Measurements from ENCODE around the gene ULBP3.
A peak's percentile ranks its signal among the peaks of the same experiment; 100 is the strongest.
"Not testable (repeated sequence)": the region's sequence is repeated elsewhere in the genome, so short reads cannot be mapped to it uniquely, and the experiment has no call there.

Gene ULBP3

DNA sequence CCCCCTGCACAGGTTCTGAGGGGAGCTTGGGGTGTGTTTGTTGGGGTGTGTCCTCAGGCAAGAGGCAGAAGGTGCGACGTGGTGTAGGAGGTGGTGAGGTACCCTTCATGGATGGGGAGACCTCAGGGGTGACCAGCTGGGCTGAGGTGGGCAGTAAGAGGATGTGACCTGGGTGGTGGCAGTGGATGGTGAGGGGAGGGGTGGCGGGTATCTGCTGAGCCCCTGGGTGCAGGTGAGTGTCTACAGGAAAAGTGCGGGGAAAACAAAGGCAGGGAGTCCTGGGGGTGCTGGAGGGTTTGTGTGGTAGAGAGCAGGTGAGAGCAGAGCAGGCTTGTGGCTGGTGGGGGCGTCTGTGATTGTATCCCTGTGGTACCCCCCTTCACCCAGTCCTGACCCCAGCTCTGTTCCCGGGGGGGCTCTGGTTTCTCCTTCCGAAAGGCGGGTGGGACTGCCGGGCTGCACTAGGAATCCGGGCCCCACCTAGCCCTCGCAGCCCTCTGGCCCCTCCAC, 44.2 kb downstream of the ULBP3 start:
- DNase-seq (ENCODE audit: low read depth, low spot score) = no peak
- no peak overlapping the region for H3K4me3 ChIP-seq (ENCODE audit: low read length)

DNA sequence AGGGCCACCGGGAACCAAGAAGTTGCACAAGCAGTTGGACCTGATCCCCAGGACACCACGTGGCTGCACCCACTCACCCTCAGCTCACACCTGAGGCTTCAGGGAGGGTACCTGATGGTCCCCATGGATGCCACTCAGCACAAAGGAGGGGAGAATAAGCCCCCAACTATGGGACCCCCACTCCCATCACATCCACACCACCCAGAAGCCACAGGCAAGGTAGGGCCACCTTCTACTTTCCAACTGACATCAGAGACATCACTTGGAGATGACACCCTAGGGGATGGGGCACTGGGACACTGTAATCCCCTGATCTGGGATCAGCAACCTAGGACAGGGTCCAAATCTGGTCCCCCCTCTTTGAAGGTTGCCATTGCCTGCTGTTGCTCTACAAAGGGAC, 44.9 kb downstream of the ULBP3 start:
- DNase-seq (ENCODE audit: low read depth, low spot score); H3K4me3 ChIP-seq (ENCODE audit: low read length): not testable (repeated sequence)

DNA sequence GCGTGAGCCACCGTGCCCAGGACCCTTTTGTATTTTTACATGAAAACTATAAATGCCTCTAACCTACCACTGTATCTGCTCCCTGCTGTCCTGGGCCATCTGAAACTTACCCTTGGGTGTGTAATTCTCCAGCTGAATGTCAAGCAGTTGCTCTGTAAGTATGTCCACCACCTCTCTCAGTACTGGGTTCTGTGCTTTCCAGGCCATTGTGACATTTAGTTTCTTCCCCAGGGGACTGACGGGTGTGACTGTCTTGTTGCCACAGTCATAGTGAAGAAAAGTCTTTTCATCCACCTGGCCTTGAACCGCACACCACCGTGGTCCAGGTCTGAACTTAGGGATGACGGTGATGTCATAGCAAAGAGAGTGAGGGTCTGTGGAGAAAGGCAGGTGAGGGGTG, 47.1 kb downstream of the ULBP3 start:
- DNase-seq (ENCODE audit: low read depth, low spot score) = not testable (repeated sequence)

DNA sequence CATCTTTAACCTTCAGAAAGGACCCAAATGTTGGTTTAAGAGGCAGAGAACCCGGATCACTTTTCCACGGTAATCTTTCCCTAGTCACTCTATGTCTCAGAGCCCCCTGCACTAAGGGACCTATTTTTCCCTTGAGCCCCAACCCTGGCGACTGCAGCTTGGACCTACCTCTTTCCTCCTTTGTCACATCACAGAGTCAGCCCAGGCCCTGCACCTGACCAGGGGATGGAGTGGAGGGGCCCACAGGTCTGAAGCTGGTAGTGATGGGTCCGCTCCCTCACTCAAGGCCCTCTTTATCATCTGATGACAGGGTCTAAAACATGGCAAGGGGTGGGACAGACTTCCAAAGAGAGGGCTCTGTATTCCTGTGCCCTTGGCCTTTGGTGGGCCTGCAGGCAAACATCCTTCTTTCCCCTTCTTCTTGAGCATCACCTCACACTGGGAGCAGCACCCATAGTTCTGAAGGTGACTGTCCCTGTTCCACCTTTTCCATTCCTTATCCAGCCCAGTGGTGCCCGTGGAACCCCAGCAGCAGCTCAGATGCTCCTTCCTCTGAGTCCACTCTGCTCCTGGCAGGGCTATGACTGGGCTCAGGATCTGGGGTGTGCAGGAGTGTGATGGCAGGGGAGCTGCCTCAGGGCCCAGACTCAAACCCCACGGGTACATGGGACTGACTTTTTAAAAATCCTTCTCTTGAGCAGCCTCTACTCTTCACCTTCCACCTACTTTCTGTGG, 49.9 kb downstream of the ULBP3 start:
- DNase-seq (ENCODE audit: low read depth, low spot score) = no peak

More for the DNA sequence above, 47.1 kb downstream of the ULBP3 start:
- not testable (repeated sequence) for H3K4me3 ChIP-seq (ENCODE audit: low read length)

DNA sequence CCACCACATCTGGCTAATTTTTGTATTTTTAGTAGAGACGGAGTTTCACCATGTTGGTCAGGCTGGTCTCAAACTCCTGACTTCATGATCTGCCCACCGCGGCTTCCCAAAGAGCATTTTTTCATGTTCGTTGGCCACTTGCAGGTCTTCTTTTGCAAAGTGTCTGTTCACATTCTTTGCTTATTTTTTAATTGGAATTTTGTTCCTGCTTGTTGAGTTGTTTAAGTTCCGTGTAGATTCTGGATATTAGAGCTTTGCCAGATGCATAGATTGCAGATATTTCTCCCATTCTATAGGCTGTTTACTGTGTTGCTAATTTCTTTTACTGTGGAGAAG, 51.8 kb downstream of the ULBP3 start:
- H3K4me3 ChIP-seq (ENCODE audit: low read length); DNase-seq (ENCODE audit: low read depth, low spot score): not testable (repeated sequence)

More for the DNA sequence above, 49.9 kb downstream of the ULBP3 start:
- H3K4me3 ChIP-seq (ENCODE audit: low read length) = no peak overlapping the region

DNA sequence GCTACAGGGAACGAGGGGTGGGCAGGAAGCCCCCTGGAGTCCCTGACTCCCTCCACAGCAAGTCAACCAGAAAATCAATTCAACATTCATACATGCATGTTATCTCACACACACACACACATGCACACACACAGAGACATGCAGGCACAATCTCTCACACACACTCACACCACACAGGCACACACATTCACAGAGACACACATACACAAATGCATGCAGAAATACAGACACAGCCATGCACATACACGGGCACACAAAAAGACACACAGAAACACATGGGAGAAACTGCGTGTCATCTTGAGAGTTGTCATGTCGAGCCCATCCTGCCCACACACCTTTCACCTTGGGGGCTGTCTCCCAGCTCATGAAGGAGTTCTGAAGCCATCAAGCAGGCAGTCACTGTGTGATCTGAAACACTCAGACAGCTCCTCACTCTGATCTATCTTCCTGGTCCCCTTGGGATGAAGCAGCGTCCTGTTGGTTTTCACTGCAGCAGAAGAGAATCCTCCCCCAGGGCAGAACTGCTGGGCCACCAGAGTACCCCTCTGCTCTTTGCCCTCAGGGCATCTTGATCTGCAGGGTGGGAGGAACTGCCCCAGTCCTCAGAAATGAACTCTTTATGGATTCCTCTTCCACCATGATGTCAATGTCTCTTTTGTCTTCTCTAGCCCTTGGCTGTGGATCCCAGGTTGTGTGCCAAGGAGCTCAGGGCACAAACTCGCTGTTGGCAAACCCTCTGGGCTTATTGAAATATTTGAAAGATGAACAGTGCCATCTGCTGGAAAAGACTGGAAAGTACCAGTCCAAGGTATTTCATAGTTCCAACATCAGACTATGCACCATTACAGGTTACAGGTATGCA, 52.4 kb downstream of the ULBP3 start:
- peak; percentile 69 for DNase-seq (ENCODE audit: low read depth, low spot score)
- H3K4me3 ChIP-seq (ENCODE audit: low read length) = no peak overlapping the region

DNA sequence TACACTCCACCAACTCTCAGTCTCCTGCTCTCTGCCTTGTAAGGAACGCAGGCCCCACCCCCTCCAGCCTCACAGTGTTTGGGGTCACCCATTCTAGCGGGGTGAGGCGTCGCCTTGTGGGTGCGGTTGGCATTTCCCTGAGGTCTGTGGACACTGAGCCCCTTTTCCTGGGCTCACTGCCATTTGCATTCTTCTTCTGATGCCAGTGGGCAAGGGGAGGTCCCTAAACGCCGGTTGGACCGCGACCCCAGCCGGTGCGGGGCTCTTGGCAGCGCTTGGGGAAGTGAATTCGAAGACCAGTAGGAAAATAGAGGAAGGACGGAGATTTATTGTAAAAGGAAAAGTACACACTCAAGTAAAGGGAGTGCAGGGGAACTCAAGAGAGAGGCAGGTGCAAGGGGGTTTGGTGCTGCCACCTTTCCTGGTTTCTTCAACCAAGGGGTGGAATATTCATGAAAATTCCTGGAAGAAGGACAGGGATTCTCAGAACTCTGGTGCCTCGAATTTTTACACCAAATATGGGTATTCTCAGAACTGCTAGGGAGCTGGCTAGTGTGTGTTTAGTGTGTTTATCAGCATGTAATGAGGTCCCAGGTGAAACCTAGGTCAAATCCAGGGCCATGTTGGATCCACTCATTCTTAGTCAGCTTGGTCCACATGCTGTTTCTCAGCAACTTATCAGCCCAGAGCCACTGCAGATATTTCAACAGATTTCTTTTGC, 53.5 kb downstream of the ULBP3 start:
- not testable (repeated sequence) for DNase-seq (ENCODE audit: low read depth, low spot score); H3K4me3 ChIP-seq (ENCODE audit: low read length)

DNA sequence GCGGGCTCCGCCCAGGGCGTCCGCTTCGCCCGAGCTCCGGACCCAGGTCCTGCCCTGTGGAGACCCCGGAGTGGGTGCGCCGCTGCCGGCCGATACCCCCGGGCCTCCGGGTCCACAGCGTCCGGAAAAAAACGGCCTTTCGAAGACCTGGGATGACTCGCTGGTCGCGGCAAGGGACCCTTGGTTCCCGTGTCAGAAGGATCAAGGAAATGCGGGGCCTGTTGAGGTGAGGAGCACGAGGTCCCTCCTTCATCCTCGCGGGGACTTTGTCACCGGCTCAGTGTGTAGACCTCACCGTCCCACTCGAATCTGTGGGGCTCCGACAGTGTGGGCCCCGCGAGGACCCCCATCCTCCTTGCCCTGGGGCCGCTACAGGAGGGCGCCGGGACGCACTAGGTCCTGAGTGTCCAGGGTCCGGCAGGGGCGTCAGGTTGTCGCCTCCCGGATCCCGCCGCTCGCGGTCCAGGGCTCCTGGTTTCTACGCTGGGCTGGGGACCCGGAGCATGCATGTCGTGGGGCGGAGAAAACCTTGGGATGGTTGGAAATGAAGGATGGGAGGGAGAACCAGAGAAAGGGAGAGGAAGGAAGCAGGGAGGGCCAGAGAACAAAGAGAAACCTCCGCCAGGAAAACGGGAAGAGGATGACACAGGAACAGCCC, 54.2 kb downstream of the ULBP3 start:
- not testable (repeated sequence) for DNase-seq (ENCODE audit: low read depth, low spot score)

DNA sequence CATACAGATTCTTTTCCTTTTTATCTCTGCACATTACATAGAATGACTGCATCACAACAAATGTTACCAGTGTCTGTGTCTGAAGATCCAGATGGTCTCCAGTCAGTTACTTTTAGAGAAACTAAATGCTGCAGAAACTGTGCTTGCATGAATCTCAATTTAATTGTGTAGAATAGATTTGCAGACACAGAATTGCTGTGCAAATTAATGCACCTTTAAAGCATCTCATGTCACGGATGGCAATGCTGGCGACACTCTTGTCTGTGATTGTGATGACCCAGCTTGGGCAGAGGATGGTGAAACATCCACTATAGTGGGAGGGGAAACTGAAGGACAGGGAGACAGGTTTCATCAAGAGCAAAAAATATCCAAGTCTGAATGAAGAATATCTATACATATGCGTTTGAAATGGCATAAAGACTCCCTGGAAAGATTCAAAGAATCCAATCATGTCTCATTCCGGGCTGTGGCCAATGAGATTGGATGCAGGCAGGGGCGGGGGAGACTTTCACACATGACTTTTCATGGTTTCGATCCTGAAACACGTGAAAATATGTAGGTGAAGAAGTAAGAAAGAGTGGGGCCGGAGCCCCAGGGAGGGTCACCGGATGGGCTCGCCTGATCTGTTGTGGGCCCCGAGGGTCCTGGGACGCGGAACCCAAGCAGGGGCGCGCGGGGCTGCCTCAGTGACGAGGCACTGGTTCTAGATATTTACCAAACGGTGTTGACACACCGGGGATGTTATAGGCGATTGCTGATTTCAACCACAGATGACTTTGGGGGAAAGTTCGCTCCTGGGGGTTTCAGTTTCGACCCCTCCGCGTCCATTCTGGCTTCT, 54.9 kb downstream of the ULBP3 start:
- not testable (repeated sequence) for H3K4me3 ChIP-seq (ENCODE audit: low read length); DNase-seq (ENCODE audit: low read depth, low spot score)

More for the DNA sequence above, 54.2 kb downstream of the ULBP3 start:
- not testable (repeated sequence) for H3K4me3 ChIP-seq (ENCODE audit: low read length)

DNA sequence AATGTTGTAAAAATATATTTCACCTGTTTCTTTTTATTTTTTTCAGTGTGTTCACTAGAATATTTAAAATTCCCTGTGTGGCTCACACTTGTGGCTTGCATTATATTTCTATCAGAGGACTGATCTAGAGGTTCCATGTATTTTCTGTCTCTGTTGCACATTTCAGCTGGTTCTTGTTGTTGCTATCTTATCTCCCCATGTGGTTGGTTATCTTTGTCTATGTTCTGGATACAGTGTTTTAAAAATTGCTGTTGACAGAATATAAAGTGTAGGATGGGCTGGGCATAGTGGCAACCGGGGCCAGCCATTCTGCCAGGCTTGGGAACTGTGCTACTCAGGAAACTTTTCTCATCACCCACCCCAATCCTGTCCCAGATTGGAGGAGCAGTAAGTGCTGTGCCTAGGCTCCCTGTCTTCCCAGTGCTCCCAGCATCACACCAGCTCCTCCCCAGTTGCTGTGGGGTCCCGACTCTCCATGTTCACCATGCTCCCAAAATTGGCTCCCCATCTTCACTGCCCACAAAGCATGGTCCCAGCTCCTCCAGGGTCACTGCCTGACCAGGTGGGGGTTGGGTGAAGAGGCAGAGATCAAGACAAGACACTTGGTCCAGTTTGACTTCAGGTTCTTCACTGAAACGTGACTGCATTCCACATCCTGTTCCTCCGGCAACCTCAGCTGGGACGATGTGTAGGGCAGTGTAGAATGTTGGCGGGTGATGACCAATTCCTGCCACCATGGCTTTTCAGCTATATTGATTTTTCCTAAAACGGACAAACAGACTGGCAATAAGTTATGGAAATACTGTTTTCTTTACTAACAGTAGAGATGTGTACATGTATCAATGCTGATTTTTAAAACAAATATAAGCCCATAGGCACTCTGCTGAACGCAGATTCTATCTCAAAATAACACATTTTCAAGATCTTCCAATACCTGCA, 55.8 kb downstream of the ULBP3 start:
- not testable (repeated sequence) for H3K4me3 ChIP-seq (ENCODE audit: low read length); DNase-seq (ENCODE audit: low read depth, low spot score)
